Prostate gland (tissue), 2 donors: ENCODE results near the gene FLRT1.

Experiments
- POLR2A ChIP-seq: fragments of 450-650 bp; IDR thresholded peaks from one replicate; pipeline ENCODE4 v1.6.1; 2016; ENCODE audit warnings: antibody characterized with exemption, mild to moderate bottlenecking
- POLR2AphosphoS5 ChIP-seq: sonication (generic); formaldehyde crosslinking; IDR thresholded peaks from one replicate; pipeline ENCODE4 v1.6.1; 2017; ENCODE audit warnings: antibody characterized with exemption
- TF ChIP-seq, protein P1 (sequence below), 4 experiments: fragments of 200-600 bp in 2 of 4; fragments of 450-650 bp in 2 of 4; sonication (generic) in 2 of 4; IDR thresholded peaks; 1 replicate in 3 of 4; 2 replicates in 1 of 4; pipeline ENCODE4 v1.5.1; 2016 to 2019; ENCODE audit warnings: antibody characterized with exemption in 4 of 4, mild to moderate bottlenecking in 2 of 4, moderate library complexity in 2 of 4

DNA sequence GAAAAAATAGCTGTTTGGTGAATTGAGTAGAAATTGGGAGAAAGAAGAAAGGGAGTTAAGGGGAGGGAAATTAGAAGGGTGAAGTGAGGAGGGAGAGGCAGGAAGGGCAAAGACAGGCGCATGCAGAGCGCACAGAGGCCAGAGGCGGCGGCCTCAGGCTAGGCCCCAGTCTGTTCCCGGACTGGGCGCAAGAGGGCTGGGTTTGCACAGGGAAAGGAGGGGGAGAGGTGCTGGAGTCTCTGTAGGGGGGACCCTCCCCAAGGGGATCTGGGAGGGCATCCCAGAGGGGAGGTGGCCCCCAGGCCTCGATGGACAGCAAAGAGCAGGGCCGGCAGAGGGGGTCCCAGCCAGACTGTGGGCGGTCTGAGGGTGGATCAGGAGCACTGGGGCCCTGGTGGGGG, 1.3 kb upstream of the FLRT1 start:
- TF ChIP-seq POLR2A (no peak), POLR2AphosphoS5 (no peak)
- TF ChIP-seq, protein P1, sequence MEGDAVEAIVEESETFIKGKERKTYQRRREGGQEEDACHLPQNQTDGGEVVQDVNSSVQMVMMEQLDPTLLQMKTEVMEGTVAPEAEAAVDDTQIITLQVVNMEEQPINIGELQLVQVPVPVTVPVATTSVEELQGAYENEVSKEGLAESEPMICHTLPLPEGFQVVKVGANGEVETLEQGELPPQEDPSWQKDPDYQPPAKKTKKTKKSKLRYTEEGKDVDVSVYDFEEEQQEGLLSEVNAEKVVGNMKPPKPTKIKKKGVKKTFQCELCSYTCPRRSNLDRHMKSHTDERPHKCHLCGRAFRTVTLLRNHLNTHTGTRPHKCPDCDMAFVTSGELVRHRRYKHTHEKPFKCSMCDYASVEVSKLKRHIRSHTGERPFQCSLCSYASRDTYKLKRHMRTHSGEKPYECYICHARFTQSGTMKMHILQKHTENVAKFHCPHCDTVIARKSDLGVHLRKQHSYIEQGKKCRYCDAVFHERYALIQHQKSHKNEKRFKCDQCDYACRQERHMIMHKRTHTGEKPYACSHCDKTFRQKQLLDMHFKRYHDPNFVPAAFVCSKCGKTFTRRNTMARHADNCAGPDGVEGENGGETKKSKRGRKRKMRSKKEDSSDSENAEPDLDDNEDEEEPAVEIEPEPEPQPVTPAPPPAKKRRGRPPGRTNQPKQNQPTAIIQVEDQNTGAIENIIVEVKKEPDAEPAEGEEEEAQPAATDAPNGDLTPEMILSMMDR (IDR thresholded peaks at IDR 0.05): no peak
